Esophagus mucosa (tissue), 1 donor: ENCODE results near the gene EFCAB7. TPM values are rescaled to one million over a fixed set of nuclear protein-coding genes. Genes with fewer than 3 reads are reported as not detected.

Source experiments
- ATAC-seq: fragments of 200-7000 bp; cut with Tn5 transposase; one replicate; pipeline ENCODE4 v1.9.1; 2020
- total RNA-seq: library from RNA; stranded (reverse); gene quantifications from one replicate; pipeline ENCODE4 v1.2.4, GENCODE V29; 2023
- donor health status: DM: yes; HTN: yes; CAD: no.

EFCAB7 gene
- total RNA-seq, 1 donor from 2014 or later: 3.0 TPM

DNA sequence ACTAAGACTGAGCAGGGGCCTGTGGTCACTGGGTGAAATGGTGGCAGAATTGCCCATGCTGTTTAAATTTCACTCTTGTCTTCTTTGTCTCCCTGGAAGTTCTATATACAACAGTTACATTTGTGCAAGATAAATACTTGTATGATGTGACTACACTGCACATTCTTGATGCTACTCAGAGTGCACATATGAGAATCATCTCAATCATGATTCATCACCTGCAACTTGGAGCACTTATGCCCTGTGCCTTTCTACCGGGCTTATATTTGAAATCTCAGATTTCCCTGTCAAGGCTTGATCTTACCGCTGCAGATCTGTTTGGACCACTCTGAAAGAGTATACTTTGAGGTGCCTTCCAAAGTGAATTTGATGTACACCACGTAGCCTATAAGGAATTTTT, 80.5 kb downstream of the EFCAB7 start:
- no peak for ATAC-seq

DNA sequence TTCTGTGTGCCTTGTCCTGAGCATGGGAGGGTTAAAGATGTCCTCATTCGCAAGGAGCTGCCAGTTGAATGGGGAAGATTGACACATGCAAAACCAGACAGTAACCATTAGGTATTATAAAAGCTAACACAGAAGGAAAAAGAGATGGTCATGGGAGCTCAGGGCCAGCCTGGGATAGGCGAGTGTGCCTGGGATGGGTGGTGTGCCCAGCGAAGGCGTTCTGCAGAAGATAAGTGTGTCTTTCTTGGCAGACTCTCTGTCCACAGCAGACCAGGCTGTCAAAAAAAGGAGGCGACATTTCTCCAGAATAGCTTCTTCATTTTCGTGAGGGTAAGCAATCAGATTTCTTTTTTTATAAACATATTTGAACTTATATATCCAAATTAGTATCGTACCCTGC, 84.0 kb downstream of the EFCAB7 start:
- ATAC-seq: no peak

- ATAC-seq: no peak
Measured at GRCh38 chr1:63611231-63611630, 87.9 kb downstream of the EFCAB7 start.

DNA sequence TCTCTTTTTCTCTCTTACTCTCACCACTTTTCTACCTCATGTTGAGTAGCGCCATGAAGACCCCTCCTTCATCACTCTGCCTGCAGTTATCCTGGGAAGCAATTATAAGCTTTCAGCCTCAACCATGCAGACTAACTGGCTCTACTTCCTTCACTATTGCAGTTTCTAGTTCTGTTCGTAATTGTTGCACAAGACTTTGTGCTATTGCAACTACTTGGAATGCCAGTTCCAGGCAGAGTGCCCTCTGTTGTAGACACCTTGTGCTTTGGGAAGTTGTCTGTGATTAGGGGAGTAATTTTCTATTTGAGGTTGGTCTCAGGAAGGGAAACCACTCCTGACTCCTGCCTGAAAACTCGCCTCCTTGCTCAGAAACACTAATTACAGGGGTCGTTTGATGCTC, 89.2 kb downstream of the EFCAB7 start:
- peak; percentile 42 for ATAC-seq

DNA sequence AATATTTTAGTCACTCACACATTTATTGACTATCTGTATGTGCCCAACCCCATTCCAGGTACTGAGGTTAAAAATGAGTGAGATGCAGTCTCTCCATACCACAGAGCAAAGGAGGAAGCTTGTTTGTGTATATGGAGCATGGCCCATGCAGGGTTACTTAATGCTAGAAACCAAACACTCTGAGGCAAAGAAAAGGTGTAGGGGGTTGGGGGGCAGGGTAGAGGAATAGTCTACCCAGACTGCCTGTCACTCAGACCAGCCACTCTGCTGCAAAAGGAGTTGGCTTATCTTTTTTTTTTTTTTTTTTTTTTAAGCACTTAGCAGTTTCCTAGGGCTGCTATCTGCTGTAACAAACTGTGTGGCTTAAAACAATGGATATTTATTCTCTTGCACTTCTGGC, 89.6 kb downstream of the EFCAB7 start:
- ATAC-seq: no peak

DNA sequence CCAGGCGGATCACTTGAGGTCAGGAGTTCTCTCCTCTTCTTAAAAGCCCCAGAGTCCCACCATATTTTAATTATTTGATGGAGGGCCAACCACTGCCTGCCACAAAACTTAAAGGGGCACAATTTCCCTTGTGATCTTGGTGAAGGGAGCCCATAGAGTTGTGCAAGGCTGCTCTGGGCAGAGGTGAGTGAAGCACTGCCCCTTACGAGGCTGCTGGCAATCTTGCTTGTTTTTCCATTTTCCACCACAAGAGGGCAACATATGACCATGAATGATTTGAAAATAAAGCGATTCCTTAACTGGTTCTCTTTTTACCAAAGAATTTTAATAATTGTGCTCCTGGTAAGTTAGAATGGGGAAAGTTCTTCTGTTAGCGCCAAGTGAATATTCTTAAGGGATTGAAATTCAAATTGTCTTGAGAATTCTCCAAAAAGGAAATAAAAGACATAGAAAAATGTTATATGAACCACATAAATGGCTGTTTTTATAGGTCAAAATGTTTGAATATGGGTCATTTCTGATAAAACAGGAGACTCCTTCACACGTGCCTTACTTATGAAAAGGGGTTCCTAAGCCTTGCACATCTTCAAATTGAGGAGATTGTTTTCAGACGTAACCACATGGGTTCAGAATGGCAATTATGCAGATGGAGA, 92.6 kb downstream of the EFCAB7 start:
- peak; percentile 76 for ATAC-seq

DNA sequence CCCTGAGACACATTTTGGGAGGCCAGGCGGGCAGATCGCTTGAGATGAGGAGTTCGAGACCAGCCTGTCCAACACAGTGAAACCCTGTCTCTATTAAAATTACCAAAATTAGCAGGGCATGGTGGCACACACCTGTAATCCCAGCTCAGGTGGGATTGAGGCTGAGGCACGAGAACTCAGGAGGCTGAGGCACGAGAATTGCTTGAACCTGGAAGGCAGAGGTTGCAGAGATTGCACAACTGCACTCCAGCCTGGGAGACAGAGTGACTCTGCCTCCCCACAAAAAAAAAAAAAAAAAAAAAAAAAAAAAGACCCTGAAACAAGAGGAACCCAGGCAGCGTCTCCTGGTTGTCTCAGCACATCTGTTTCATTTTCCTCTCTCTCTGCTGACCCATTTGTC, 94.1 kb downstream of the EFCAB7 start:
- ATAC-seq: no peak

DNA sequence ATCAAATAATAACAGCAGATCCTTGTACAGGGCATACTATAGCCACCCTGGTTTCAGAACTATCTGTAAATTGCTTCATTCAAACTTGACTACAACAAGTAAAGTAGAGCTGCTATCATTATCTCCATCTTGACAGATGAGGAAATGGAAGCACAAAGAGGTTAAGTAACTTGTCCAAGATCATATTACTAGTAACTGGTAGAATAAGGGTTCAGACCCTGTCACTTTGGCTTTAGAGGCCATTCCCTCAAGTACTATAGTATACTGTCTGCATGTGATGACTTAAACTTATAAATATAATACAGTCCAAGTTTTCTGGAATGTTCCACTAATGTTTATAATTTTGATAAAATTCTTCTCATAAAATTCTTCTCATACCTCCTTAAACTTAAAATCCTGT, 94.7 kb downstream of the EFCAB7 start:
- ATAC-seq: no peak

GRCh38 chr1:63619558-63619957, 96.2 kb downstream of the EFCAB7 start:
- no peak for ATAC-seq

DNA sequence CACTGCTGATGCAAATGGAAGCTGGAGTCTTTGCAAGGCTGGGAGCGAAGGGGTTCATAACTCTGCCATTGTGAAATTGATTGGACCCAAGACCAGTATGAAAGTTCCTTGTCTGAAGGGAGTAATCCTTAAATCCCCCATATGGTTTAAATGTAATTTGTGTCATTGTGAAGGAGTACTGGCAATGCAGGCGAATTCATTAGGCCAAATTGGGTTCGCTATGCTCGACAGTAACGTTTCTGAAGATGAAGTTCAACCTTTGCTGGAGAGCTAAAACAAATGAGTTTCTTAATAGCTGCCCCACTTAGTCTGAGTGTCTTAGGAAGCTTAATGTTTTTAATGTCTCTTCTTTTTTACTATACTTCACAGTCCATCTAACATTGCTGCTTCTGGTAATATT, 97.3 kb downstream of the EFCAB7 start:
- no peak for ATAC-seq

- no peak for ATAC-seq
Measured at GRCh38 chr1:63621075-63621474, 97.8 kb downstream of the EFCAB7 start.

DNA sequence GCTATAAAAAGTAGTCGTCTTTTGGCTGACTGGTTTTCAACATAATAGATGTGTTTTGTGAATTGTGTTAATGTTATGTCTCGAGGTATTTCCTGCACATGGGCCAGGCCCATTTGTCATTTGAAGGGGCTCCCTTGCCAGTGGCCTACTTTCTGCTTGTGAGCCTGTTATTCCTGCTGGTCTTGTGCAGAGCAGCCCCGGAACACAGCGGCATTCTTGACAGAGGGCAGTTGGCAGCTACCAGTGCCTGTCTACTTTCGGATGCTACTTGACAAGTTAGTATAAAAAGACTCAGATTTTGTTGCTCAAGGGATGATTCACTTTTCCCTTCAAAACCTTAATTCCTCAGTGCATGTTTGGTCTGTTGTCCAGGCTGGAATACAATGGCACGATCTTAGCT, 98.4 kb downstream of the EFCAB7 start:
- peak; percentile 35 for ATAC-seq

Other genes starting within 250 kb of the EFCAB7 start
- gene FOXD3, start 201.0 kb upstream of the EFCAB7 start, total RNA-seq: not detected
- 12.3 TPM for gene ALG6, start 155.9 kb upstream of the EFCAB7 start, total RNA-seq
- gene ITGB3BP, start 300 bp upstream of the EFCAB7 start, total RNA-seq: 18.9 TPM
- 37.2 TPM for gene PGM1, start 69.9 kb downstream of the EFCAB7 start, total RNA-seq